Progenitor cell of endocrine pancreas (in vitro differentiated cells): ENCODE data around the gene KLF3. TPM values are rescaled to one million over a fixed set of nuclear protein-coding genes. Genes with fewer than 3 reads are reported as not detected.

Experiments used
- DNase-seq: peaks from one replicate; pipeline ENCODE4 v3.0.0; 2021; ENCODE audit warnings: low spot score; ENCODE audit not compliant: unreplicated experiment
- H3K27ac Mint-ChIP-seq: 2 replicates; pipeline ENCODE4 v1.8.0; 2021; ENCODE audit warnings: mild to moderate bottlenecking, moderate library complexity, mixed read lengths
- H3K27me3 Mint-ChIP-seq: 2 replicates; pipeline ENCODE4 v1.8.0; 2021; ENCODE audit warnings: mixed read lengths
- H3K36me3 Mint-ChIP-seq: 2 replicates; pipeline ENCODE4 v1.8.0; 2022; ENCODE audit warnings: mixed read lengths; ENCODE audit not compliant: insufficient read depth
- H3K4me1 Mint-ChIP-seq: 2 replicates; pipeline ENCODE4 v1.8.0; 2021; ENCODE audit warnings: low read depth, mixed read lengths
- H3K4me3 Mint-ChIP-seq: 2 replicates; pipeline ENCODE4 v1.8.0; 2021; ENCODE audit warnings: low read depth, mild to moderate bottlenecking, moderate library complexity, mixed read lengths
- H3K9me3 Mint-ChIP-seq: 2 replicates; pipeline ENCODE4 v1.8.0; 2021; ENCODE audit warnings: low read depth, mixed read lengths
- CTCF ChIP-seq: fragments of 200-600 bp; sonication (generic); IDR thresholded peaks from one replicate; pipeline ENCODE4 v1.5.0; 2021; ENCODE audit warnings: antibody characterized with exemption, mild to moderate bottlenecking; ENCODE audit not compliant: unreplicated experiment
- total RNA-seq: library from RNA; stranded (reverse); gene quantifications from 2 replicates; pipeline ENCODE4 v1.2.1, GENCODE V29; 2021

Gene KLF3
- total RNA-seq, 1 donor from 2014 or later, result 97.1 TPM

- Mint-ChIP-seq H3K4me3 (no peak overlapping the region), H3K4me1 (peaks cover 21% of the 10 kb centered on the region), H3K36me3 (peaks cover 42% of the 10 kb centered on the region), H3K27ac (peak overlapping the region; percentile 89), H3K27me3 (no peaks in the 10 kb centered on the region), H3K9me3 (peaks cover 3% of the 10 kb centered on the region)
- DNase-seq, result no peak
- TF ChIP-seq CTCF, result no peak
Observed at GRCh38 chr4:38681281-38681991, 17.4 kb downstream of the KLF3 start.

DNA sequence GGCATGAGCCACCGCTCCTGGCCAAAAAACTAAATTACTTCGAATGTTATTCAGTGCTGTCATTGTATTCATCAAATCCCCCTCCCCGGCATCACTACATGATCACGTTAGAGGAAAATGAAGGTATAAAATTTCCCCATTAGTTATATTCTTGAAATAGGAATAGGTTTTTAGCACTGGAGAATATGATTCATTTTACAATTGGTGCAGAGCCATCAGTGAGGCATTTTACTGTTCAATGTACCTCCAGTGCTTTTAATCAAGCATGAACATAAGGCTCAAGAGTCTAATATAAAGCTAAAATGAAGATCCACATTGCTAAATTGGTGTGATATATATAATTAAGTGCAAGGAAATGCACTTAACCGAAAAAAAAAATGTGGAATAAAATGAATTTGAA, 18.3 kb downstream of the KLF3 start:
- Mint-ChIP-seq H3K4me3 (no peak overlapping the region), H3K4me1 (peaks cover 20% of the 10 kb centered on the region), H3K36me3 (peaks cover 43% of the 10 kb centered on the region), H3K27ac (no peak overlapping the region), H3K9me3 (peaks cover 3% of the 10 kb centered on the region), H3K27me3 (no peaks in the 10 kb centered on the region)
- no peak for TF ChIP-seq CTCF
- DNase-seq, result no peak

DNA sequence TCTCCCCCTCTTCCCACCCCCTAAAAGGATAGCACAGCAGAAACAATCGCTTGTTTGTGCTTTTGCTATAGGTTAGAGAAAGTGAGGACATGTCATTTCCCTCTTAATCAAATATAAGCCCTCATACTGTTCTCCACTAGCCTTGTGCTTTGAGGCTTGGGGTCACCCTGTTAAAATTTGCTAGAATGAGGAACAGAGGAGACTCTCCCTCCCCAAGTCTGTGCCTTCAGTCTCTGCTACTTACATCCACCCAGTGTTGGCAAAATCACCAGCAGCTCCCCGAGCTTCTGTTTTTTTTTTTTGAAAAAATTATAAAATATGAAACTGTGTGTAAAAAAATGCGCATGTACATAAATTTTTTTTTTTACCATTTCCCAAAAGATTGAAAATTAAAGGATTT, 19.3 kb downstream of the KLF3 start:
- H3K27ac Mint-ChIP-seq, result no peak overlapping the region
- H3K27me3 Mint-ChIP-seq, result no peaks in the 10 kb centered on the region
- no peak overlapping the region for H3K4me3 Mint-ChIP-seq
- peaks cover 14% of the 10 kb centered on the region for H3K4me1 Mint-ChIP-seq
- H3K9me3 Mint-ChIP-seq, result peaks cover 3% of the 10 kb centered on the region
- no peak for DNase-seq
- no peak for TF ChIP-seq CTCF
- H3K36me3 Mint-ChIP-seq, result peaks cover 46% of the 10 kb centered on the region

- no peak for DNase-seq
- H3K27me3 Mint-ChIP-seq, result no peaks in the 10 kb centered on the region
- TF ChIP-seq CTCF, result no peak
- peaks cover 14% of the 10 kb centered on the region for H3K4me1 Mint-ChIP-seq
- peaks cover 47% of the 10 kb centered on the region for H3K36me3 Mint-ChIP-seq
- H3K27ac Mint-ChIP-seq, result peak overlapping the region; percentile 16
- H3K9me3 Mint-ChIP-seq, result no peaks in the 10 kb centered on the region
- H3K4me3 Mint-ChIP-seq, result no peak overlapping the region
Observed at GRCh38 chr4:38684271-38684670, 20.3 kb downstream of the KLF3 start.

GRCh38 chr4:38684951-38685844, 21.2 kb downstream of the KLF3 start:
- Mint-ChIP-seq H3K4me3 (no peak overlapping the region), H3K9me3 (no peaks in the 10 kb centered on the region), H3K4me1 (peaks cover 14% of the 10 kb centered on the region), H3K27me3 (no peaks in the 10 kb centered on the region), H3K36me3 (peaks cover 47% of the 10 kb centered on the region), H3K27ac (peak overlapping the region; percentile 4)
- no peak for DNase-seq
- TF ChIP-seq CTCF, result no peak
